GM12878 (cell line): ENCODE results near the gene ADAMTSL5.
"Not testable (repeated sequence)": the region's sequence is repeated elsewhere in the genome, so short reads cannot be mapped to it uniquely, and the experiment has no call there.

Experiments
- CEBPB ChIP-seq, 2 experiments: fragments of 150-350 bp in 1 of 2; IDR thresholded peaks; 2 replicates each; pipeline ENCODE4 v1.6.1; 2012 to 2014; ENCODE audit warnings: low read depth in 2 of 2, low read length in 2 of 2, borderline replicate concordance in 1 of 2, inconsistent platforms in 1 of 2
- MTA3 ChIP-seq: IDR thresholded peaks from 2 replicates; pipeline ENCODE4 v1.6.1; 2012; ENCODE audit warnings: low read length, inconsistent platforms, borderline replicate concordance
- SRF ChIP-seq, 2 experiments: IDR thresholded peaks; 2 replicates each; pipeline ENCODE4 v1.6.1; 2011; ENCODE audit warnings: low read depth in 2 of 2, low read length in 2 of 2, mild to moderate bottlenecking in 1 of 2, moderate library complexity in 1 of 2

DNA sequence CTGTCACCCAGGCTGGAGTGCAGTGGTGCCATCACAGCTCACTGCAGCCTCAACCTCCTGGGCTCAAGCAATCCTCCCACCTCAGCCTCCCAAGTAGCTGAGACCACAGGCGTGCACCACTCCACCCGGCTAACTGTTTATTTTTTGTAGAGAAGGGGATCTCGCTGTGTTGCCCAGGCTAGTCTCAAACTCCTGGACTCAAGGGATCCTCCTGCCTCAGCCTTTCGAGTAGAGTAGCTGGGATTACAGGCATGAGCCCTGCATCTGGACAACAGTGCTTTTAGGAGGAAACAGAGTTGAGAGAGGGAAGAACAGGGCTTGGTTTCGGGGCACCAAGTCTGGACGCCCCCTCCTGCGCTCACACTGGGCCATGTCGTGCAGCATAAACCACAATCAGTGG is 7.0 kb upstream of the ADAMTSL5 start:
- not testable (repeated sequence) for TF ChIP-seq SRF (IDR thresholded peaks at IDR 0.05; ENCODE audit: low read depth in 2 of 2, low read length in 2 of 2); MTA3; CEBPB (IDR thresholded peaks at IDR 0.05; ENCODE audit: borderline replicate concordance in 1 of 2, low read depth in 2 of 2, low read length in 2 of 2)
